ENCODE measurements around the gene RPS2.
A peak's percentile ranks its signal among the peaks of the same experiment; 100 is the strongest.

The RPS2 gene

DNA sequence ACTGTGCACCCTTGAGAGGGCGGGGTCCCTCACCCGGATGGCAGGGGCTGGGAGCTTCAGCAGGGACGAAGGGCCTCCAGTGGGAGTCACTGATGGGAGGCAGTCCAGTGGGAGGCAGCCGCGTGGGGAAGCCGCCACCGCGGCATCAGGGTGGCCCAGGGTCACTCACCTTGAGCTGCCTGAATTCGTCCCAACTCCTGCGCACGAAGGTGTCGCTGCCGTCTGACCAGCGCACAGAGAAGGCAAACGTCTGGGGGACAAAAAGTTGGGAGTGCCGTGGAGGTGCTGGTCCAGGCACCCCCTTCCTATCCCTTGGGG, 16.1 kb upstream of the RPS2 start:
- DNase-seq = no peak

DNA sequence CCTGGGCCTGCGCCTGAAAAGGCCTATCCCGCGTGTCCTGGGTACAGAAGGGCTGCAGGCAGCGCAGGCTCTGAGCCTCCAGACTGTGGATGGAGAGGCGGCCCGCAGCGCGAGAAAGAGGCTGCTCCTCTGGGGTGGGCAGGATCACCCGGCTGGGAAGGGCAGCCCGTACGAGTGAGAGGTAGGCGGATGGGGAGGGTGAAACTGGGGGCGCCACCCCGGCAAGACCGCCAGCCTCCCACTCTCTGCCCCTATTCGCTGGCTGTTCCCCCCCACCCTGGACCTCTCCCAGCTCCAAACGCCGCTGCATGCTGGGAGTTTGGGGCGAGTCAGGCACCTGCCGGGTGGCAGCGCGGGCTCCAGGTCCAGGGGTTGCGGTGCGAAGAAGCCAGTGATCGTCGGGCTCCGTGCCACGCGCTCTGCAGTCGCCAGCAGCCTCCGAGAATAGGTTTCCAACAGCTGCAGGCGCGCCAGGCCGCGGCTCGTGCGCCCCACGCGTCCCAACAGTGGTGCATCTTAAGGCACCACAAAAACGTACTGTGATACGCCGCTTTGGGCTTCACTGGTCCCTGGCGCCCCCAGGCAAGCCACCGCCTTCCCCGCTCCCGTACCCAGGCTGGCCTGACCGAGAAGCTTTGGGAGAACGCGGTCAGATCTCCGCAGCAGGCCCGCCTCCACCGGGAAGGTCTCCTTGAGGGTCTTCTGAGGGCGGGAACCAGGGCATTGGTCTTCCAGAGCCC, 15.6 kb upstream of the RPS2 start:
- DNase-seq = no peak

DNA sequence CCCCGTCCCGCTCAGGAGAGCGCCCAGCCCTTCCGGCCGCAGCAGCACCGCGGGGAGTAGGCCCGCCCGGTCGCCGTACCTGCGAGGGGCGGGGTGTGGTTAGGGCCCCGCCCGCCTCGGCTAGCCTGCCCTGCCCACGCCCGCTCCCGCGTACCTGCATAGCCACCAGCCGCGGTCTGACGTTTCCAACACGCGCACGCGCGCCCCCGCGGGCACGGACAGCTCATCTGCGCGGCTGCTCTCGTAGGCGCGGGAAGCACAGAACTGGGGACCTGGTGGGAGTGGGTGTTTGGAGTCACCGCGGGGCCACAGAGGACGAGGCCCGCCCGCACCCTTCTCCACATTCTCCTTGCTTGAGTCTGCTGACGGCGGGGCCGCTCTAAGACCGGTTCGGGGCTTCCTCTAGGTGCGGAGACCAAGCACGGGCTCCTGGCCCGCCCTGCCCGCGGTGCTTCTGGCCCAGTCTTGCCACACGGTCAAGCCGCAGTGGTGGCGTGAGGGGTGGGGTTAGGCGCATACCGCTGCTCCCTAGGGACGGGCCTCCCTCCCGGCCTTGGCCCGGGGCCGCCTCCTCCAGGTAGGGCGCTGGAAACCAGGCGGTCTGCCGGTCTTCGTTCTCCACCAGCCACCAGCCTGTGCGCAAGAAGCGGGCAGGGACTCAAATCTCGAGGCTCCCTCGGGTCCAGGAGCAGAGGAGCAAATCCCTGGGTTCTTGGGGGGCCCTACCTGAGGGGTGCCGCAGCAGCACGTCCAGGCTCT, 14.8 kb upstream of the RPS2 start:
- DNase-seq = peak; percentile 49

DNA sequence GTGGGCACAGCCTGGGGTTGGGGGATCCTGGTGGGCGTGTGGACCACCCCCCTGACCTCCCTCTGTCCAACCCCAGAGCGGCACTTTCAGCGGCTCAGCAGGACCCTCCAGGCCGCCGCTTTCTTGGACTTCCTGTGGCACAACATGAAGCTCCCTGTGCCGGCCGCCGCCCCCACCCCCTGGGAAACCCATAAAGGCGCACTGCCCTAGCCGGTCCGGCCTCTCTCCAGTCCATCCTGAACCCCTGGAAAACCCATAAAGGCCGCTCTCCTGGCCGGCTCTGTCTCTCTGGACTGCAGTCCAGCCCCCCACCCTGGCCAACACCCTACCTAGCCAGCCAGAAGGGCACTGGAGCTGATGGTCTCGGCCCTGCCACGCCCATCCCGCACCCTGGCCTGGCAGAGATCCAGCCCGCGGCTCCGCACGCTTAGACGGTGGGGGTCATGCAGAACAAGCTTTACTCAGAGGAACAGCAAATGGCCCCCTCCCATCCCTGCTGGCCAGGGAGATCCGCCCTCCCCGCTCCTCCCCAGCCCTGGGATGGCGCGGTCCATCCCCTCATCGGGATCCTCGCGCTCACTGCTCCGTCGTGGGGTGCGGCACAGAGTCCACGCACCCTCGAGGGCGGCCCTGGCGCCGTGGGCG, 14.0 kb upstream of the RPS2 start:
- no peak for DNase-seq

DNA sequence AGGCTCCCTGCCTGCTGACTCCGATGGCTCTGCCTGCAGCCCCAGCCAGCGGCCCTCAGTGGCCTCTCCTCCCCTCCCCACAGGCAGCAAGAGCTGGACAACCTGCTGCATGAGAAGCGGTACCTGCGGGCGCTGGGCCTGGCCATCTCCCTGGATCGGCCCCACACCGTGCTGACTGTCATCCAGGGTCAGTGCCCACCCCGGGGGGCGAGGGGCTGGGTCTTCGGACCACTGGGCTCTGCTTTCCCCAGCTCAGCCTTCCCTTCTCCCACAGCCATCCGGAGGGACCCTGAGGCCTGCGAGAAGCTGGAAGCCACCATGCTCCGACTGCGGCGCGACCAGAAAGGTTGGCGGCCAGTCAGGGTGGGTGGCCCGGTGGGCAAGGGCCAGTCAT, 13.2 kb upstream of the RPS2 start:
- DNase-seq = no peak

DNA sequence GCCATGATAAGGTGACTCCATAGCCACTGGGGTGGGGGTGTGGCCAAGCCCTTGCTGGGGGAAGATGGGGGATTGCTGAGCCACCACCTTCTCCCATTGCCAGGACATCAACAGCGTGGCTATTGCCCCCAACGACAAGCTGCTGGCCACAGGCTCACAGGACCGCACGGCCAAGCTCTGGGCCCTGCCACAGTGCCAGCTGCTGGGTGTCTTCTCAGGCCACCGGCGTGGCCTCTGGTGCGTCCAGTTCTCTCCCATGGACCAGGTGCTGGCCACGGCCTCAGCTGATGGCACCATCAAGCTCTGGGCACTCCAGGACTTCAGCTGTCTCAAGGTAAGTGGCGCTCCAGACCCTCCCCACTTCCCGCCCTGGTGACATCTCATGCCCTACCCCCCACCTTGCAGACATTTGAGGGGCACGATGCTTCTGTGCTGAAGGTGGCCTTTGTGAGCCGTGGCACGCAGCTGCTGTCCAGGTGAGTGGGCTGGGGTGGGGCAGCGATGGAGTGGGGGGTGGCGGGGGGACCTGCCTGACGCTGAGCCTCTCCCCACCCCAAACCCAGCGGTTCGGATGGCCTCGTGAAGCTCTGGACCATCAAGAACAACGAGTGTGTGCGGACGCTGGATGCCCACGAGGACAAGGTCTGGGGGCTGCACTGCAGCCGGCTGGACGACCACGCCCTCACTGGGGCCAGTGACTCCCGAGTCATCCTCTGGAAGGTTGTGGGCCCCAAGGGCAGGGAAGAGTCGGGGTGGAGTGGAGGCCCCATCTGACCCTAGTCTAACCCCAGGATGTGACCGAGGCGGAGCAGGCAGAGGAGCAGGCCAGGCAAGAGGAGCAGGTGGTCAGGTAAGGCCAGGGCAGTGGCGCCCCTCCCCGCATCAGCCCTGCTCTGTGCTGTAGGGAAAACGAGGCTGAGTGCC, 12.6 kb upstream of the RPS2 start:
- no peak for DNase-seq

DNA sequence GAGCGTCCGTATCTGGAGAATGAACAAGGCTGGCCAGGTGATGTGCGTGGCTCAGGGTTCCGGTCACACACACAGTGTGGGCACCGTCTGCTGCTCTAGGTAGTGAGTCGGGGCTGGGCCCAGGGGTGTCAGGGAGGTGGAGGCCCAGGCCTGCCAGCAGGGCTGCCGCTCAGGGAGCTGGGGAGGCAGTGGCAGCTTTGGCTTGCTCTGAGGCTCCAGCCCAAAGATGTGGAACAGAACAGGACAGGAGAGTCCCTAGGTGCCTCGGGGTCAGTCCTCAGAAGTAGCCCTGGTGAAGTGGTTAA, 11.5 kb upstream of the RPS2 start:
- no peak for DNase-seq

DNA sequence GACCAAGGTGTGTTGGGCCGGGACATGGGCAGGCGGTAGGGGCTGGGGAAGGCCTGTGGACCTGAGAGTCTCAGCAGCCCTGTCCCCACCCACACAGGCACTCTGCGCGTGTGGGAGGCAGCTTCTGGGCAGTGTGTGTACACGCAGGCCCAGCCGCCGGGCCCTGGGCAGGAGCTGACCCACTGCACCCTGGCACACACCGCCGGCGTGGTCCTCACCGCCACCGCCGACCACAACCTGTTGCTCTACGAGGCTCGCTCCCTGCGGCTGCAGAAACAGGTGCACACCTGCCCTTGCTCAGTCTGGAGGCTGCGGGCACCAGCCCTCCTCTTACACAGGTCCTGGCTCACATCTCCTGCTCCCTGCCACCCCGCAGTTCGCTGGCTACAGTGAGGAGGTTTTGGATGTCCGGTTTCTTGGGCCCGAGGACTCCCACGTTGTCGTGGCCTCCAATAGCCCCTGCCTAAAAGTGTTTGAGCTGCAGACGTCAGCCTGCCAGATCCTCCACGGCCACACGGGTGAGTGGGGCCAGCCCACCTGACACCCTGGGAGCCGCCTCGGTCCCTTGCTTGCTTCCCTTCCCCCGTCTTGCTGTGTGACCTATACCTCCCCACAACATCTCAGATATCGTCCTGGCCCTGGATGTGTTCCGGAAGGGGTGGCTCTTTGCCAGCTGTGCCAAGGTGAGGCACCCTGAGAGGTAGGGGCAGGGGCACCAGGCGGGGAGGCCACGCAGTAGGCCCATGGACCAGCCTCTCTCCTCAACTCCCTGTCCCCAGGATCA, 11.0 kb upstream of the RPS2 start:
- no peak for DNase-seq

DNA sequence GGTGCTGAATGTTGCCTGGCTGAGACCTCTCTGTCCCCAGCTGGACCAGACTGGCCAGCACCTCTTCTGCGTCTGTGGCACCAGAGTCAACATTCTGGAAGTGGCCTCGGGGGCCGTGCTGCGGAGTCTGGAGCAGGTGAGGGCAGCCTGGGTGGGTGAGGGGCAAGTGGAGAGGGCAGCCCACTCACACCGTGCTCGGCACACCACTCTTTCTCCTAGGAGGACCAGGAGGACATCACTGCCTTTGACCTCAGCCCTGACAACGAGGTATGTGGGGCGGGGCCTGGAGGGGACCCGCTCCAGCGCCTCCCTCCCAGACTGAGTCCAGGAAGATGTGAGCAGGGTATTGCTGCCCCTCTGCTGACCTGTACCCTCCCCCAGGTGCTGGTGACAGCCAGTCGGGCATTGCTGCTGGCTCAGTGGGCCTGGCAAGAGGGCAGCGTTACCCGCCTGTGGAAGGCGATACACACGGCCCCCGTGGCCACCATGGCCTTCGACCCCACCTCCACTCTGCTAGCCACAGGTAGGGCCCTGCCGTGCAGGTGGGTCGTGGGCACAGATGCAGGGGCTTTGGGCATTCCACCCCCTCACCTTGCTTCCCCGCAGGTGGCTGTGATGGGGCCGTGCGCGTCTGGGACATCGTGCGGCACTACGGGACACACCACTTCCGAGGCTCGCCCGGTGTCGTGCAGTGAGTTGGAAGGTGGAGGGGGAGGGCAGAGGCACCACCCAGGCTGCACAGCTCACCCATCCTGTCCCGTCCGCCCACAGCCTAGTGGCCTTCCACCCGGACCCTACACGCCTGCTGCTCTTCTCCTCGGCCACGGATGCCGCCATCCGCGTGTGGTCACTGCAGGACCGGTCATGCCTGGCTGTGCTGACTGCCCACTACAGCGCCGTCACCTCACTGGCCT, 9.8 kb upstream of the RPS2 start:
- no peak for DNase-seq

DNA sequence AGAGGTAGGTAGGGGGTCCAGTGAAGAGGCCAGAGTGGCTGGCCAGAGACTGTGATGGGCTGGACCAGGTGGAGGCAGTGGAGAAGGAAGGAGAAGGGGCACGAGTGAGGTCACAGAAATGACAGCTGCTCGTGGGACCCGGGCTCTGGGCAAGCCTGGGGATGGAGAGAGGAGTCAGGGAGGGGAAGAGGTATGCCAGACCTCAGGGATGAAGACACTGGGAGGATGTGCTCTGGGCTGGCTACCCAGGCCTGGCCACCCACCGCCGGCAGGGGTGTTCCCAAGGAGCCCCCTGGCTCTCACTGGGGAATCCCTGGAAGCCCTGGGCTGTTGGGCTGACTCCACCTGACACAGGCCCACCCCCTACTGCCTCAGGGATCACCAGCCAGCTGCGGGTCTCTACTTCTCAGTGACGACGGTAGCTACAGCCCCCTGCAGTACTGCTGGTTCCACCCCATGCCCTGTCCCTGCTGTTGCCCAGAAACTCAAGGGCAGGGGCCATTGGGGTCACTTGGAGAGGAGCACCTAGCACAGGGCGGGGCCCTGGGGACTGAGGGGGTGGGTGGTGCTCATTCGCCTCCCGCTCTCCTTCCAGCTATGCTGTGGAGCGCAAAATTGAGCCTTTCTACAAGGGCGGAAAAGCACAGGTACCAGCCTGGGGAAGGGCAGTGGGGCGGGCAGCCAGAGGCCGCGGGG, 9.0 kb upstream of the RPS2 start:
- no peak for DNase-seq

DNA sequence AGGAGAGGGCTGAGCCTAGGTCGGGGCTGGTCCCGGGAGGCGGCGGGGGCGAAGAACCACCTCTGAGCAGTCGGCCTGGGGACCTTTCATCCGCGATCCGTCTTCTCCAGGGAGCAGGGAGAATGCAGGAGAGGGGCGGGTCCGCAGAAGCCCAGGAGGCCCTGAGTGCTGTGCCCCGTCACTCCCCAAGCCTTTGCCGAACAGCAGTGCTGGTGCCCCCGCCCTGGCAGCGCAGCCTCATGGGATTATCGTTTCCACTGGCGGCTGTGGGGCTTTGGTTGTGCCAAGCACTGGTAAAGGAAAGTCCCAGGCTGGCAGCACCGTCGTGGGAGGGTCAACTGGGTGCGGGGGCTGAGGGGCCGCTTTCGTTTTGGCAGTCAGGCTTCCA, 7.9 kb upstream of the RPS2 start:
- peak; percentile 34 for DNase-seq

DNA sequence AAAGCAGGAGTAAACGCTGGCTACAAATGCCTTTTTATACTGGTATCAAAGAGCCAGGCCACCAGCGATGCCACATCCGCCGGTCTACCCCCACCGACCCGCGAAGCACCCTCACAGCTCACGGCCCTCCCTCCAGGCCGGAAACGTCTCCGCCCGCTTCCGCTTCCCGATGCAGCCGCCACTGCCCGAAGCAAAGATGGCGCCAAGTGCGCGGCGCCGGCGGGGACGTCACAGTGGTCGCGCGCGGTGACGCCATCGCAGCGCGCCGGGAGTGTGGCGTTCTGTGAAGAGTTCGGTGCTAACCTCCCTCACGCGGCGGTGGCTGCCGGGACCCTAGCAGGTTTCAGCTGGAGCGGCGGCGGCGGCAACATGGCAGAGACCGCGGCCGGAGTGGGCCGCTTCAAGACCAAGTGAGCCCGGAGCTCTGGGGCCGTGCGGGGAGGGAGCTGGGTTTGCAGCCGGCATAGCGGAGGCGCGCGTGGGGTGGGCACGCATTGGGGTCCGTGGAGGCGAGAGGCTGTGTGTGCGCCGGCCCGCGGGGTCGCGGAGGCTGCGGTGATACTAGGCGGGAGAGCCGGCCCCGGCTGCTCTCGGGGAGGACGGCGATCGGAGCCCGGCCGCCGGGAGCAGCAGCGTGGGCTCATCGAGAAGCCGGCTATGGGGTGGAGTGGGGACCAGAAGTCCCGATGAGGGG, 7.3 kb upstream of the RPS2 start, which contains the start of gene TBL3:
TBL3 (plus strand) TSS at position 258 of the 694 bp plus-strand sequence; CDS start at position 370, 112 bp downstream.
- peak; percentile 95 for DNase-seq

DNA sequence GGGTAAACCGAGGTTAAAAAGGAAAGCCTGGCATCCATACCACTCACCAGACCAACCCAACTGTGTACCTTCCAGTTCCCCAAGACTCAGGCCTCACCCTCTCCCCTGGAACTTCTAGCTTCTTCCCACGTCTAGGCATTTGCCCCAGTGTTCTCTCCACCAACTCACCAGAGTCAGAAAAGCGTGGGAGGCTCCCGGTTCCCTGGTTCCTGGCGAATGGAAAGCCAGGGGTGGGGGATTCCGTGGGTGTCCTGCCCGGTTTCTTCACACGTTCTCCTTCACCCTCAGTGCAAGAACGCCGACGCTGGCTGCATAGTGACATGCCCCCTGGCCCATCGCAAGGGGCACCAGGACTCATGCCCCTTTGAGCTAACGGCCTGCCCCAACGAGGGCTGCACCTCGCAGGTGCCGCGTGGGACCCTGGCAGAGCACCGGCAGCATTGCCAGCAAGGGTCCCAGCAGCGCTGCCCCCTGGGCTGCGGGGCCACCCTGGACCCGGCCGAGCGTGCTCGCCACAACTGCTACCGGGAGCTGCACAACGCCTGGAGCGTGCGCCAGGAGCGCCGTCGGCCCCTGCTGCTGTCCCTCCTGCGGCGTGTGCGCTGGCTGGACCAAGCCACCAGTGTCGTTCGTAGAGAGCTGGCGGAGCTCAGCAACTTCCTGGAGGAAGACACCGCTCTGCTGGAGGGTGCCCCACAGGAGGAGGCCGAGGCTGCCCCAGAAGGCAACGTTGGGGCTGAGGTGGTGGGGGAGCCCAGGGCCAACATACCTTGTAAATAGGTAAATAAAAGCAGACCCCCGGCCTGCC, 3.7 kb upstream of the RPS2 start:
- no peak for DNase-seq

DNA sequence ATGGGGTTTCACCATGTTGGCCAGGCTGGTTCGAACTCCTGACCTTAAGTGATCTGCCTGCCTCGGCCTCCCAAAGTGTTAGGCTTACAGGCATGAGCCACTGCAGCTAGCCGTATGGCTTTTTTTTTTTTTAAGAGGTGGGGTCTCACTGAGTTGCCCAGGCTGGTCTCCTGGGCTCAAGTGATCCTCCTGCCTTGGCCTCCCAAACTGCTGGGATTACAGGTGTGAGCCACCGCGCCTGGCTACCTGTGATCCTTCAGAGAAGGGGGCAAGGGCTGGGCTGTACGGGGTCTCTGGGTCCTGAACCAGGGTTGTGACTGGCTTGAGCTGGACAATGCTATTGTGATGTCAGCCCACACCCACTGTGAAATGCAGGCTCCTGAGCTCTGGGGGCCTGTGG, 1.8 kb upstream of the RPS2 start, which contains the start of gene RNF151:
RNF151 (plus strand) TSS at position 397 of the 400 bp plus-strand sequence. CDS start 26 bp downstream, outside the sequence.
- DNase-seq = no peak

DNA sequence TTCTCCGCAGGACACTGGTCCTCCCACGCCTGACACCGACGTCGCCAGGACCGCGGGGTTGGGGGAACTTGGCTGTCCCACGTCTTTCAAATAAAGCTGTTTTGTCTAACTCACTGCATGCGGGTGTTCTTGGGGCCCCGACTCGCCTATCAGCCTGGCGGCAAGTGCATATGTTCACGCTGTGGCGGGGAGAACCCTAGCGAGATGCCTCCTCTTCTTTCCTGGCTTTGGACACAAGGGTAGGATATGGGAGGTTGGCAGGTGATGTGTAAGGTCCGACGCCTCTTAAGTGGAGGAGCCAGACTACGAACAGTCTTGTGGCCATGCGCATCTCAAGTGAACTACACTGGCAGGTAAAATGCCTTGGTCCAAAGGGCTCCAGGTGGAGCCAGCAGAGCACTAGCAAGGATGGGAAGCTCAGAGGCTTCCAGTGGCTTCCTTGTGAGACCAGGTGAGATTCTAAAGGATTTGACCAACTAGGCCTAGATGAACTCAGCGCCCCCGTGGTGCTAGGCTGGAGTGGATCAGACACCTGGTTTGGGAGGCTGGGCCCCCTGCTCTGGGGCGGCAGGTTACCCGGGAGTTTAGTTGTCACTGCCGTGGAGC, 873 bp upstream of the RPS2 start:
- DNase-seq = no peak

DNA sequence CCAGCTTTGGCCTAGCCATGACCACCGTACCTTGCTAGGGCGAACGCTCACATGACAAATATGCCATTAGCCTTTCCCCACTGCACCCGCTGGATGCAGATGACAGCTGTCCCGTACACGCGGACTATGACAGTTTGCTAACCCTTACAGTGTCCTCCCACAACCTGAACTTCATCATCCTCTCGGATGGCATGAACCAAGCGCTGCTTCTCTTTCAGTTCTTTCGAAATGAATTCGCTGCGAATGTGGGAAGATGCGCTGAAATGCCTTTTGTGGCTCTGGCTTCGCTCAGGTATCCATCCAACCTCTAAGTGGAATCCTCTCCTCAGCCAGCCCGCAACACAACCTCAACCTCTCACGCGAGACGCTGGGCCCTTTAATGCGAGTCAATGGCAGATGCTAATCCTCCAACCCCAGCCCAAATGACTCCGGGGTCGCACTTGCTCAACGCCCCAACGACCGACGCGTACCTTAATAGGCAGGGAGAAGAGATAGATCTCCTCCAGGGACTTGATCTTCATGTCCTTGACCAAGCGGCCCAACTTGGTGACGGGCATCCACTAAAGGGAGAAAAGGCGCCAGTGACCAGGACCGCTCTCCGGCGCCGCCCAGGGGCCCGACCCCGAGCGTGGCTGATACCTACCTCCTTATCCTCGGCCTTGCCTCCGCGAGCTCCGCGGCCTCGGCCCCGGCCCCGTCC, 670 bp downstream of the RPS2 start:
- peak; percentile 48 for DNase-seq
